Right ventricle myocardium inferior (tissue), 1 donor: ENCODE results near the gene AP3S1. TPM values are rescaled to one million over a fixed set of nuclear protein-coding genes. Genes with fewer than 3 reads are reported as not detected.
"Not testable (repeated sequence)": the region's sequence is repeated elsewhere in the genome, so short reads cannot be mapped to it uniquely, and the experiment has no call there.

Experiments used
- ATAC-seq: fragments of 200-7000 bp; cut with Tn5 transposase; one replicate; pipeline ENCODE4 v1.9.1; 2020; ENCODE audit warnings: mild to moderate bottlenecking, moderate library complexity
- DNase-seq: peaks from one replicate; pipeline ENCODE4 v3.0.0; 2021; ENCODE audit errors: missing footprints
- intact Hi-C: fragments of 100-400 bp; cut with DNase I; formaldehyde crosslinking; loops from one replicate; pipeline ENCODE4 v1.11.0; 2022
- long read RNA-seq: library from polyadenylated mRNA; unstranded; transcript quantifications from one replicate; pipeline ENCODE4 v2.0.0, GENCODE V29; 2021
- total RNA-seq: library from RNA; stranded (reverse); fragmentation: NEBNext Ultra II Directional; extraction: Animal tissue kit (Norgen Biotek cat#: 25700); gene quantifications from one replicate; pipeline ENCODE4 v1.2.1, GENCODE V29; 2021
- donor health status: DM: no; HTN: yes; CAD: no; lungs with severe emphysema.

AP3S1 gene
- total RNA-seq = 61.9 TPM
- long read RNA-seq, transcript AP3S1-201 (6 exons, 1,730 nt) = major isoform, 14 of 18 reads
- long read RNA-seq, partial matches to known transcripts = 1 of 18 reads
- long read RNA-seq, other reads (novel, unspliced or antisense) = 3 of 18 reads

- ATAC-seq = peak; percentile 97
- peak; percentile 95 for DNase-seq
- intact Hi-C loops = loop anchor here (1.0 to 10.0 kb wide), 3 partner anchors 215 to 547 kb away; partner anchors contain the start of genes CCDC112 and TMED7
Measured at GRCh38 chr5:115841382-115842088, at the start of gene AP3S1, which contains the start of gene ATG12. Gene AP3S1 (plus strand): TSS chr5:115841935. CDS start chr5:115842038, 103 bp downstream. Gene ATG12 (minus strand): TSS chr5:115841565. CDS start chr5:115841552, 13 bp downstream.

DNA sequence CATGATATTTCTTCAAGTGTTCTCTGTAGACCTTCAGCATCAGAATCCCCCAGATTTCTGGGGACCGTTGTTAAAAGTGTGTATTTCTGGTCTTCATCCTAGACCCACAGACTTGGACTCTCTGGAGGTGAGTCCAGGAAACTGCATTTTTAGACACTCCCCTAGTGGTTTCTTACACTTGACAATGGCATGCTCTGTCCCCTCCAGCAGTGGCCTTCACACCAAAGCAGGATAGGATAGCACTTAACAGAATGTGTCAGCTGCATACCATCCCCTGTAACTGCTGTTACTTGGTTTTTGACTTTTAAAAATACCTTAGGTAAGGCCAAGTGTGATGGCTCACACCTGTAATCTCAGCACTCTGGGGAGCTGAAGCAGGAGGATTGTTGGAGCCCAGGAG lies 46.0 kb upstream of the AP3S1 start:
- intact Hi-C loops = no loop called here
- ATAC-seq (no peak), DNase-seq (no peak)

DNA sequence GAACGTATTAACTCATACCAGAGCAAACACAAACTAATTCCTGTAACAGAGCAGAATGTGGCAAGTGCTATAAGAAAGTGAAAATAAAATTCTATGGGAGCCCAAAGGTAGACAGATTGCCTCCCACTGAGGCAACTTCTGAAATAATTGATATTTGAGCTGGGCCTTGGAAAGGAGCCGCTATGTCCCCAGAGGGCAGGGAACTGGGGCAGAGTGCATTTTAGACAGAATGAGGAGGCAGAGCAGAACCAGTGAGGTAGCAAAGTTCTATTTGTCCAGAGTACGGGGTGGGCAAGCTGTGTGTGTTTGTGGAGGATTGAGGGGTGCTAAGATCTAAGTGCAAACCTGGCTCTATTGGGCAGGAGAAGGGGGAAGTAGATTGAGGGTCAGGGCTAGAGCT lies 45.1 kb upstream of the AP3S1 start:
- DNase-seq (no peak), ATAC-seq (no peak)
- intact Hi-C loops = no loop called here

- peak; percentile 69 for ATAC-seq
Measured at GRCh38 chr5:115798252-115798651, 43.5 kb upstream of the AP3S1 start.

DNA sequence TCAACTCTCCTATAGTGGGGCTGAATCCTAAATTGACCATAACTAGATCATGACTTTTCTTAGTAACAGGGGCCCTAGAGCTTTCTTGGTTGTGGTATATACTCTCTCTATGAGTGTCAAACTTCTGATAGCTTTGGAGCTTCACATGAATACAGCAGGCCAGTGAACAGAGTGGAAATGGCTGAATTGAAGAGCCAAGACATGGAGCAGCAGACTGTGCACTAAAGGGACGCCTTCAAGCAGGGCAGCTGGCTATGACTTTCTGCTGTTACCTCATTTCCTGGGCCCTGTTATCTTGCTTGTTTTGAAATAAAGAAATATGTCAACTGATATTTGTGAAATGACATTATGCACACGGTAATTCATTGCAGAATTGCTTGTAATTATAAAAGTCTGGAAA lies 41.6 kb upstream of the AP3S1 start:
- ATAC-seq = peak; percentile 50
- intact Hi-C loops = no loop called here
- no peak for DNase-seq

More at GRCh38 chr5:115798252-115798651, 43.5 kb upstream of the AP3S1 start:
- DNase-seq = no peak
- intact Hi-C loops = no loop called here

DNA sequence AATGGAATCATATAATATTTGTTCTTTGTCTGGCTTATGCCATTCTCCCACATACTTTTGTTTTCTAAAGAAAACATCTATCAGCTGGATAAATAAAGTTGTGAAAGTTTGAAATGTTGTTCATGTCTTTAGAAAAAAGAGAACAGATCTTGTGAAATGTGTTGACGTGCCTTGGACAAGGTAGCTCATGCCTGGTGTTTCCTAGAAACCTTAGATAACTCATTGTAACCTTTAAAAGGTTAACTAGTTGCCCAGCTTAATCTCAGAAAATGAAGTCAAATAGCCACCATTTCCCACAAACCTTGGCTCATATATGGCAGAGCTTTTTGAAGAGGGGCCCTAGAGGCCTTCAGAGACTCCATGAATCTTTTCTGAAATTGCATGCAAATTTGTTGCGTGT lies 40.6 kb upstream of the AP3S1 start:
- intact Hi-C loops = no loop called here
- DNase-seq (no peak), ATAC-seq (no peak)

DNA sequence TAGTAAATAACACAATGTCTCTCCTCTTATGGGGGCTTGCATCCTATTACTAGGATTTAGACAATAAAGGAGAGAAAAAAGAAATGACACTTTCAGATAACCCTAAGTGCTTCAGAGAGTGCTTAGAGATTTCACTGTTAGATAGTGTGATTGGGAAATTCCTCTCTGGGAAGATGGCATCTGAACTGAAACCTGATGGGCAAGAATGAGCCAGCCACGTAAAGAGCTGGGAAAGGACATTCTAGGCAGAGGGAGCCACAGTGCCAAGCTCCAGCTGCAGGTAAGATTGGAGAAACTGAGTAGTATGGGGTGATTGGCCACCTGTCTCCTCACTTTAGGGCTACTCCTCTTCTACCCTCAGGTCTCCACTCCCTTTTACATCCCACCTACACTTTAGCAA lies 39.8 kb upstream of the AP3S1 start:
- intact Hi-C loops = no loop called here
- ATAC-seq (no peak), DNase-seq (no peak)

GRCh38 chr5:115806986-115807653 lies 34.6 kb upstream of the AP3S1 start:
- ATAC-seq = no peak
- intact Hi-C loops = no loop called here
- DNase-seq = no peak

GRCh38 chr5:115807654-115808052 lies 34.1 kb upstream of the AP3S1 start:
- intact Hi-C loops = no loop called here
- DNase-seq (no peak), ATAC-seq (no peak)

GRCh38 chr5:115808066-115808465 lies 33.7 kb upstream of the AP3S1 start:
- ATAC-seq, DNase-seq, intact Hi-C loops: not testable (repeated sequence)

- intact Hi-C loops = no loop called here
- DNase-seq (no peak), ATAC-seq (no peak)
Measured at GRCh38 chr5:115809946-115810345, 31.8 kb upstream of the AP3S1 start.

DNA sequence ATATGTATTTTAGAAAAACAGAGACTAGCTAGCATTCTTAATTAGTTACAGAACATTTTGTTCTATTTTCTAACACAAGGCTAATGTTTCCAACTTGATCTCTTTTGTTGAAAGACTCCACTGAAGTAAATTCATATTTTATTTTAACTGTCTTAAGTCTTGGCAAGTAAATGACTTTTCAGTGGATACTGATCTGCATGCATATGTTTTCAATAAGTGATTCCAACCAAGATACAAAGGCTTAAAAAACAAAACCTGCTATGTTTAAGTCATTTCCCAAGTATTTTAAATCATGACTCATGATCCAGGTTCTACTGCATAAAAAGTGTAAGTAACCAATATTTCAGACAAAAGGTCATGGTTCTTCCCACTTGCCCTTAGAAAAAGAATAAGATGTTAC lies 31.0 kb upstream of the AP3S1 start:
- ATAC-seq (no peak), DNase-seq (no peak)
- intact Hi-C loops = no loop called here

DNA sequence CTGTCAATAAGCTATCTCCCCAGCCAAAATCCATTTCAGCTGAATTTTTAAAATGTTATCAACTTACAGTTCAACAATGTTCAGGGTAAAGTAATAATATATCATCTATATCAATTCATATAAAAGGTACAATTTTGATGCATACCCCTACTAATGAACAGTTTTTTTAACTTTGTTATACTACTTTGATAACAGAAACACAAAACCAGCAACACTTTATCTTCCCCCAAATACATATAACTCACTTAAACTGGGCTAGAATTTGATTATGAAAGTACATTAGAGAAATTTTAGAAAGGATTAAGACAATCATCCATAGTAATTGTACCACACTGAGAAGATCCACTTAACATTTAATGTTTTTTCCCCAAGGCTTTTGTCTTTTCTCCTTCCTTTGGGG lies 30.3 kb upstream of the AP3S1 start:
- intact Hi-C loops = no loop called here
- ATAC-seq (no peak), DNase-seq (no peak)

DNA sequence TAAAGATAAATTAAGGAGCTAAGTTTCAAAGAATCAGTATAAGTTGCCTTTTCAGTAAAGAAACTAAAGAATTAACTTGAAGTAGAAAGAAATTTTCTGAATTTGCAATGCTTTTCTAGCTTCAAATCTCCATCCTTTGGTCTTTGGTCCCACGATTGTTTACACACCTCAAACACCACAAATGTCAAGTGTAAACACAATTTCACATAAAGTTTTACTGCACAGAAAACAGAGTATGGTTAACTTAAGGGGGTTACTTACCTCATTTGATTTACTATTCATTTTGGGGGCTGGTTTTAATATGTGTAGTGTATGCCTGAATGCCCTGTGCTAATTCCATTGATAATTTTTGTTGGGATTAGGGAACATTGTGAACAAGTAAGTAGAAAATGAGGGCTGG lies 29.4 kb upstream of the AP3S1 start:
- ATAC-seq (no peak), DNase-seq (no peak)
- intact Hi-C loops = no loop called here

DNA sequence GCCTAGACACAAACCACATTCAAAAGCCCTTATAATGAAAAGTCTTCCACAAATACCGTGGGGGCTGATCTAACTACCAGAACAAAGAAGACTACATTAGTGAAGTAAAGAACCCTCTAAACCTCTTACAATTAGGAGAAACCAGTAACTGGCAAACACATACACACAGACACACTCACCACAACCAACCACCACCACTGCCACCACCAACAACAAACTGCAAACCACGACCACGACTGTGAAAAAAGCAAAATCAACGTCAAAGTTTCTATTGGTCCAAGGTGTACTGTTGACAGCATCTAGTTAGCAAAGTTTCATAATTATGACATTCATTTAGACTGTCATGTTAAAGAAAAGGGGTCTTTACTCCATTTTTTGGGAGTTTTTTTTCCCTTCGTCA lies 28.0 kb upstream of the AP3S1 start:
- intact Hi-C loops = no loop called here
- ATAC-seq = no peak
- no peak for DNase-seq

DNA sequence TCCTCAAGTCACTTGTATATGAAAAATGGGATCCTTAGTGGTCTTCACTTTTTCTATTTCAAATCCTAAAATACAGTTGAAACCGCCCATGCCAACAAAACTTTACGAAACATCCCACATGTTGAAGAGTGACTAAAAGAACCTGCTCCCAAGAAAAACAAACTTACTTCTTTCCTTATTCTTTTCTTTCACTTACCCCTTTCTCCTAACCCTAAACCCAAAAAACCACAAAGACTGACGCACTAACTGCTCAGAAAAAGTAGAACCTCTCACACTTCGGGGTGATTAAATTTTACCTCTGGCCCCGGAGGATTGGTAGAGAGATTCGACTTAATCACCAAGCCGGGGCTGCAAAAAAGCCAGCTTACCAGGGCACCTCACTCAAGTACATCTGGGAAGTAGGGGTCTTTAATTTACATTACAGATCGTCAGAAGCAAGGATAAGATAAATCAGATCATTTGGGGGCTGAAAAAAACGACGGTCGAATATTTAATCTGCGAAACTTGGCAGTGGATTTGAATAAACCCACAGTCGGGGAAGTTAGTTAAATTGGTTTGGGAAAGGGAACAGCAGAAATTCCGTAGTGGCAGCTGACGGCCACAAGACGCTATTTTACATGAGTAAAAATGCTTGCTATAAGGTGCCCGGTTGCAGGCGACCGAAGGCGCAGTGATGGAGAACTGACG lies 26.6 kb upstream of the AP3S1 start:
- DNase-seq = no peak
- intact Hi-C loops = no loop called here
- ATAC-seq = no peak

GRCh38 chr5:115815693-115816225 lies 26.0 kb upstream of the AP3S1 start:
- intact Hi-C loops = no loop called here
- peak; percentile 32 for ATAC-seq

GRCh38 chr5:115816226-115817081 lies 25.3 kb upstream of the AP3S1 start, which contains the start of gene CDO1:
Gene CDO1 (minus strand): TSS chr5:115816659. CDS start chr5:115816397, 262 bp downstream.
- DNase-seq (peak; percentile 75), ATAC-seq (peak; percentile 92)
- intact Hi-C loops = no loop called here

More at GRCh38 chr5:115815693-115816225, 26.0 kb upstream of the AP3S1 start:
- peak; percentile 63 for DNase-seq
